H1 (cell line): ENCODE measurements around the gene PSMF1. TPM values are rescaled to one million over a fixed set of nuclear protein-coding genes. Genes with fewer than 3 reads are reported as not detected.

Experiments used
- CTCF ChIA-PET: fragments of 300-600 bp; sonication (Branson Sonifier 250); formaldehyde crosslinking; loops from one replicate; lab custom pipeline; 2021; ENCODE audit not compliant: partially characterized antibody; lab: Charles Lee
- POLR2A ChIA-PET: fragments of 300-600 bp; sonication (Branson Sonifier 250); formaldehyde crosslinking; loops from one replicate; lab custom pipeline; 2021; ENCODE audit warnings: inconsistent platforms; ENCODE audit not compliant: partially characterized antibody; lab: Charles Lee
- DNase-seq, 2 experiments: peaks; one replicate each; pipeline versions ENCODE4 v3.0.0 to v3.0.0-alpha.2; 2010 to 2022; ENCODE audit warnings: low spot score in 2 of 2, low read depth in 1 of 2, mixed read lengths in 1 of 2
- FAIRE-seq: peaks from 2 replicates; lab custom pipeline; 2011; peaks lifted over from hg19 to GRCh38; lab: Jason Lieb, UNC
- H2AFZ ChIP-seq: 2 replicates; pipeline ENCODE4 v1.8.1; 2012; ENCODE audit warnings: low read length, inconsistent platforms
- H2AK5ac ChIP-seq: 2 replicates; pipeline ENCODE4 v1.6.1; 2013; ENCODE audit warnings: low read depth, low read length
- H2BK120ac ChIP-seq: replicated peaks from 2 replicates; pipeline ENCODE3; 2013; ENCODE audit warnings: low read depth, low read length, inconsistent platforms
- H2BK12ac ChIP-seq: 2 replicates; pipeline ENCODE4 v1.6.1; 2013; ENCODE audit warnings: low read depth, low read length
- H2BK15ac ChIP-seq: 2 replicates; pipeline ENCODE4 v1.6.1; 2013; ENCODE audit warnings: low read length
- H2BK20ac ChIP-seq: 2 replicates; pipeline ENCODE4 v1.6.1; 2013; ENCODE audit warnings: low read length
- H2BK5ac ChIP-seq: 2 replicates; pipeline ENCODE4 v1.6.1; 2013; ENCODE audit warnings: low read depth, low read length
- H3K14ac ChIP-seq: 2 replicates; pipeline ENCODE4 v1.6.1; 2013; ENCODE audit warnings: inconsistent platforms; ENCODE audit not compliant: insufficient read length
- H3K18ac ChIP-seq: 2 replicates; pipeline ENCODE4 v1.6.1; 2013; ENCODE audit warnings: low read length; ENCODE audit errors: extremely low read depth
- H3K23ac ChIP-seq: 2 replicates; pipeline ENCODE4 v1.6.1; 2013; ENCODE audit warnings: inconsistent platforms; ENCODE audit not compliant: insufficient read length
- H3K23me2 ChIP-seq: 2 replicates; pipeline ENCODE4 v1.6.1; 2013; ENCODE audit warnings: low read depth, low read length
- H3K27ac ChIP-seq: 2 replicates; pipeline ENCODE4 v1.6.1; 2011; ENCODE audit warnings: low read depth, low read length, inconsistent platforms
- H3K27me3 ChIP-seq, 4 experiments: replicated peaks in 1 of 4; 1 replicate in 1 of 4; 2 replicates in 3 of 4; pipeline versions ENCODE4 v1.6.1 to v1.8.1; 2011 to 2013; ENCODE audit warnings: low read length in 3 of 4, mild to moderate bottlenecking in 3 of 4, inconsistent platforms in 2 of 4, mixed read lengths in 2 of 4, moderate library complexity in 1 of 4; ENCODE audit not compliant: control insufficient read depth in 3 of 4, insufficient read depth in 3 of 4; ENCODE audit errors: extremely low read depth in 1 of 4
- H3K36me3 ChIP-seq, 4 experiments: 2 replicates each; pipeline versions ENCODE4 v1.6.1 to v1.8.1; 2011 to 2013; ENCODE audit warnings: mild to moderate bottlenecking in 4 of 4, low read length in 3 of 4, moderate library complexity in 2 of 4, control low read depth in 1 of 4, inconsistent platforms in 1 of 4; ENCODE audit not compliant: insufficient read depth in 4 of 4, control insufficient read depth in 2 of 4
- H3K4ac ChIP-seq: replicated peaks from 2 replicates; pipeline ENCODE3; 2013; ENCODE audit warnings: low read length, low read depth, mixed read lengths, inconsistent platforms; ENCODE audit not compliant: insufficient read length
- H3K4me1 ChIP-seq, 4 experiments: replicated peaks in 1 of 4; 1 replicate in 1 of 4; 2 replicates in 3 of 4; pipeline versions ENCODE4 v1.6.1 to v1.8.1; 2011 to 2013; ENCODE audit warnings: low read length in 3 of 4, inconsistent platforms in 2 of 4, mixed read lengths in 1 of 4; ENCODE audit not compliant: insufficient read depth in 4 of 4, control insufficient read depth in 3 of 4
- H3K4me2 ChIP-seq, 2 experiments: 2 replicates each; pipeline versions ENCODE4 v1.6.1 to v1.8.1; 2011 to 2013; ENCODE audit warnings: low read depth in 2 of 2, low read length in 2 of 2, control low read depth in 1 of 2, inconsistent platforms in 1 of 2, mild to moderate bottlenecking in 1 of 2; ENCODE audit not compliant: insufficient read depth in 1 of 2
- H3K4me3 ChIP-seq, 4 experiments: fragments of 200-600, 300-600 bp in 1 of 4; sonication (generic), shearing (Covaris generic), sonication (Bioruptor Twin) in 1 of 4; 2 replicates each; pipeline versions ENCODE4 v1.5.1 to v1.8.1; 2011 to 2016; ENCODE audit warnings: low read length in 4 of 4, low read depth in 3 of 4, control low read depth in 2 of 4, inconsistent platforms in 2 of 4, mild to moderate bottlenecking in 2 of 4, mixed read lengths in 1 of 4, moderate library complexity in 1 of 4; ENCODE audit not compliant: insufficient read depth in 2 of 4; ENCODE audit errors: extremely low read depth in 1 of 4
- H3K56ac ChIP-seq: replicated peaks from 2 replicates; pipeline ENCODE3; 2013; ENCODE audit warnings: low read depth, mild to moderate bottlenecking, mixed read lengths, low read length, inconsistent platforms; ENCODE audit not compliant: insufficient read length
- H3K79me1 ChIP-seq: 2 replicates; pipeline ENCODE4 v1.6.1; 2013; ENCODE audit warnings: low read depth, low read length, control low read depth
- H3K79me2 ChIP-seq, 2 experiments: 2 replicates each; pipeline versions ENCODE4 v1.6.1 to v1.8.1; 2012 to 2013; ENCODE audit warnings: low read length in 2 of 2, mild to moderate bottlenecking in 2 of 2, inconsistent platforms in 1 of 2; ENCODE audit not compliant: insufficient read depth in 2 of 2, control insufficient read depth in 1 of 2
- H3K9ac ChIP-seq, 4 experiments: replicated peaks in 1 of 4; 1 replicate in 1 of 4; 2 replicates in 3 of 4; pipeline versions ENCODE4 v1.6.1 to v1.8.1; 2011 to 2013; ENCODE audit warnings: low read depth in 3 of 4, low read length in 3 of 4, control low read depth in 2 of 4, mild to moderate bottlenecking in 2 of 4, moderate library complexity in 2 of 4, inconsistent platforms in 1 of 4; ENCODE audit errors: extremely low read depth in 1 of 4
- H3K9me3 ChIP-seq, 2 experiments: 2 replicates each; pipeline versions ENCODE4 v1.6.1 to v1.8.1; 2012 to 2013; ENCODE audit warnings: mild to moderate bottlenecking in 2 of 2, moderate library complexity in 2 of 2, control low read depth in 1 of 2, inconsistent platforms in 1 of 2, low read depth in 1 of 2, low read length in 1 of 2, mixed read lengths in 1 of 2; ENCODE audit not compliant: insufficient read depth in 2 of 2
- H4K20me1 ChIP-seq, 2 experiments: replicated peaks in 1 of 2; 2 replicates each; pipeline versions ENCODE3 to v1.8.1; 2011 to 2013; ENCODE audit warnings: inconsistent platforms in 2 of 2, low read length in 2 of 2, mild to moderate bottlenecking in 1 of 2; ENCODE audit not compliant: insufficient read depth in 2 of 2, control insufficient read depth in 1 of 2
- H4K5ac ChIP-seq: 2 replicates; pipeline ENCODE4 v1.6.1; 2013; ENCODE audit warnings: low read length, low read depth, mixed read lengths, inconsistent platforms; ENCODE audit not compliant: insufficient read length
- H4K8ac ChIP-seq: 2 replicates; pipeline ENCODE4 v1.8.0; 2013; ENCODE audit warnings: mild to moderate bottlenecking, moderate library complexity, low read length, inconsistent platforms; ENCODE audit not compliant: insufficient read depth; ENCODE audit errors: extremely low read depth
- H4K91ac ChIP-seq: replicated peaks from 2 replicates; pipeline ENCODE3; 2013; ENCODE audit warnings: low read length, mixed read lengths, inconsistent platforms; ENCODE audit not compliant: insufficient read length
- ATF2 ChIP-seq: IDR thresholded peaks from 2 replicates; pipeline ENCODE4 v1.6.1; 2012; ENCODE audit warnings: low read length, inconsistent platforms
- CEBPB ChIP-seq: IDR thresholded peaks from 2 replicates; pipeline ENCODE4 v1.6.1; 2012; ENCODE audit warnings: low read depth, low read length
- EP300 ChIP-seq, 2 experiments: IDR thresholded peaks; 1 replicate in 1 of 2; 2 replicates in 1 of 2; pipeline ENCODE4 v1.6.1; 2011 to 2012; ENCODE audit warnings: low read depth in 2 of 2, low read length in 2 of 2, mild to moderate bottlenecking in 2 of 2, borderline replicate concordance in 1 of 2, inconsistent platforms in 1 of 2, moderate library complexity in 1 of 2
- HDAC6 ChIP-seq: IDR thresholded peaks from one replicate; pipeline ENCODE4 v1.7.1; 2012; ENCODE audit warnings: low read depth, mild to moderate bottlenecking, inconsistent platforms, low read length, moderate library complexity
- KDM1A ChIP-seq: fragments of 200-600, 300-600 bp; sonication (generic); IDR thresholded peaks from 2 replicates; pipeline ENCODE4 v1.7.1; 2016; ENCODE audit warnings: mild to moderate bottlenecking, low read length, borderline replicate concordance
- KDM4A ChIP-seq: IDR thresholded peaks from one replicate; pipeline ENCODE4 v1.7.1; 2012; ENCODE audit warnings: low read depth, mild to moderate bottlenecking, moderate library complexity, low read length, inconsistent platforms; ENCODE audit not compliant: severe bottlenecking
- RBBP5 ChIP-seq: IDR thresholded peaks from 2 replicates; pipeline ENCODE4 v1.7.1; 2012; ENCODE audit warnings: low read depth, mild to moderate bottlenecking, inconsistent platforms, low read length, moderate library complexity, borderline replicate concordance
- SP2 ChIP-seq: IDR thresholded peaks from 2 replicates; pipeline ENCODE4 v1.6.1; 2012; ENCODE audit warnings: mild to moderate bottlenecking, low read length, inconsistent platforms
- TAF7 ChIP-seq: optimal IDR thresholded peaks from 2 replicates; pipeline ENCODE3; 2011; ENCODE audit warnings: low read depth, mild to moderate bottlenecking, inconsistent platforms, low read length, moderate library complexity, borderline replicate concordance
- TBP ChIP-seq: IDR thresholded peaks from 2 replicates; pipeline ENCODE4 v1.6.1; 2011; ENCODE audit warnings: low read depth, low read length, improper control_type of control experiment
- TCF12 ChIP-seq: IDR thresholded peaks from 2 replicates; pipeline ENCODE4 v1.6.1; 2011; ENCODE audit warnings: low read depth, mild to moderate bottlenecking, low read length
- YY1 ChIP-seq: IDR thresholded peaks from 2 replicates; pipeline ENCODE4 v1.6.1; 2011; ENCODE audit warnings: low read depth, mild to moderate bottlenecking, low read length
- ZNF274 ChIP-seq: IDR thresholded peaks from 2 replicates; pipeline ENCODE4 v1.7.0; 2012; ENCODE audit warnings: low read length, borderline replicate concordance; ENCODE audit errors: extremely low read depth
- WGBS, 2 experiments: shearing (Covaris generic) in 1 of 2; methylation state at CpG; one replicate each; pipeline versions ENCODE4 v1.1.6 to v1.1.7; 2013 to 2015; ENCODE audit warnings: low lambda C conversion rate in 2 of 2, mixed read lengths in 2 of 2, inconsistent platforms in 1 of 2, low coverage in 1 of 2, missing lambda C conversion rate in 1 of 2; ENCODE audit not compliant: insufficient replicate concordance in 2 of 2, insufficient coverage in 1 of 2, insufficient read length in 1 of 2; ENCODE audit errors: extremely low coverage in 1 of 2, missing lambda C conversion rate in 1 of 2; 5-methylcytosine and 5-hydroxymethylcytosine counted together
- polyA plus RNA-seq, 7 experiments: library from polyadenylated mRNA; depleted of rRNA in 3 of 7; stranded (reverse) in 5 of 7; unstranded in 2 of 7; fragments of >200 nt in 5 of 7; fragments of 200-250 nt in 2 of 7; gene quantifications; 1 replicate in 5 of 7; 2 replicates in 1 of 7; 4 replicates in 1 of 7; pipeline versions ENCODE4 v1.2.1 to v1.2.3, GENCODE V29; 2011 to 2013; ENCODE audit warnings: missing spikeins in 2 of 7, mixed read lengths in 2 of 7
- total RNA-seq: library from RNA; stranded (reverse); fragmentation: NEBNext Ultra II Directional; extraction: Animal tissue kit (Norgen Biotek cat#: 25700); gene quantifications from 2 replicates; pipeline ENCODE4 v1.2.1, GENCODE V29; 2021

Gene PSMF1
- total and polyA plus RNA-seq, 2 of the 8 experiments (the other 6 are each of a cell fraction or from before 2014, with no cell fraction given) = 106 to 159 TPM

DNA sequence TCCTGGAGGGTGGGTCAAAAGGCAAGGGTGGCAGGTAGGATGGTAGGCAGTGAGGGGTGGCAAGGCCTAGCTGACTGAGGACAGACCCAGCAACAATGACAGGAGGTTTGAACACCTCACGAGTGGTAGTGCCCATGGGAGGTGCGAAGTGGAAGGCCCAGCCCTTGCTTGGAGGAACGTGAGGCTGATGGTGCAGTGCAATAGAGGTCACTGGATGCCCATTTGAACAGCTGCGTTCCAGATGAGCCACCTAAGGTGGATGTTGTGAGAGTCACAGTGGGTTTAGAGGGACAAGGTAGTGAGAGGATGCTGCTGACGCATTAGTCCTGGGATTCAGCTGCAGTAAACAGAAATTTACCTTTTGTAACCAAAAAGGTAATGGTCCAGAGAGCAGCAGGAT lies 50.8 kb downstream of the PSMF1 start:
- Histone ChIP-seq H3K9ac (no peak overlapping the region), H4K8ac (no peak overlapping the region), H2AFZ (no peak overlapping the region), H2BK5ac (no peak overlapping the region), H3K4me2 (no peak overlapping the region), H3K23ac (no peak overlapping the region), H4K5ac (no peak overlapping the region), H3K23me2 (no peaks in the 10 kb centered on the region), H3K79me1 (peaks cover 2% of the 10 kb centered on the region), H3K56ac (no peak overlapping the region), H3K9me3 (no peaks in the 10 kb centered on the region), H4K91ac (no peak overlapping the region), H2BK15ac (no peak overlapping the region), H3K4me3 (no peak overlapping the region), H3K27me3 (no peaks in the 10 kb centered on the region), H2AK5ac (no peak overlapping the region), H3K4ac (no peak overlapping the region), H3K36me3 (peaks cover 11 to 40% (median 35%) of the 10 kb centered on the region in 4 experiments; a peak in 7 of 8 replicates), H3K14ac (no peak overlapping the region), H2BK120ac (no peak overlapping the region), H2BK20ac (no peak overlapping the region), H3K18ac (no peak overlapping the region), H3K27ac (no peak overlapping the region), H2BK12ac (no peak overlapping the region), H3K4me1 (no peaks in the 10 kb centered on the region), H3K79me2 (no peaks in the 10 kb centered on the region), H4K20me1 (peaks cover 4 to 20% of the 10 kb centered on the region in 2 experiments)
- FAIRE-seq (no peak), DNase-seq (no peak)
- 91% methylated on average over 5 of the region's 5 CpGs; no CpG with 5 or more reads in 1 of the 2 experiments for WGBS, 2 experiments
- ChIA-PET CTCF (no interaction called here), POLR2A (interaction anchor here (0.9 to 1.2 kb wide), 2 partner anchors 49 to 129 kb away, joined by 3 read pairs; no protein-coding TSS in a partner anchor)
- TF ChIP-seq SP2 (no peak), EP300 (IDR thresholded peaks at IDR 0.05; ENCODE audit: borderline replicate concordance in 1 of 2, low read depth in 2 of 2, low read length in 2 of 2) (no peak), KDM1A (no peak), CEBPB (no peak), KDM4A (no peak), RBBP5 (no peak), TCF12 (no peak), HDAC6 (no peak), ATF2 (no peak), TBP (no peak), ZNF274 (no peak), TAF7 (no peak), YY1 (no peak)
